ENCODE data around the gene IRAK4. TPM values are rescaled to one million over a fixed set of nuclear protein-coding genes. Genes with fewer than 3 reads are reported as not detected.

IRAK4 gene
- total and polyA plus RNA-seq, 2 experiments from 2014 or later: 3.9 to 12.9 TPM

GRCh38 chr12:43742106-43742505 is 16.6 kb upstream of the IRAK4 start (continued):
- no peak for TF ChIP-seq ZNF331 (CRISPR knock-in tag; IDR thresholded peaks at IDR 0.05; ENCODE audit: low read depth)
- TF ChIP-seq STAT1 (IDR thresholded peaks at IDR 0.05; ENCODE audit: unreplicated experiment): no peak
- no peak for TF ChIP-seq NANOG (IDR thresholded peaks at IDR 0.05; ENCODE audit: borderline replicate concordance)
- TF ChIP-seq CREB1 (CRISPR knock-in tag; IDR thresholded peaks at IDR 0.05; ENCODE audit: low read depth): no peak
- TF ChIP-seq ZNF462 (CRISPR knock-in tag; IDR thresholded peaks at IDR 0.05): no peak

- Histone ChIP-seq H3K9me2 (ENCODE audit: insufficient read depth) (no peaks in the 10 kb centered on the region), H3K4me1 (ENCODE audit: insufficient read depth) (no peaks in the 10 kb centered on the region), H3K79me2 (replicated peaks; ENCODE audit: insufficient read depth) (0 out of 2 replicates have a peak, but pooled peaks cover 4% of the 10 kb centered on the region), H3K4me2 (no peak overlapping the region), H4K20me1 (replicated peaks; ENCODE audit: insufficient read depth) (no peaks in the 10 kb centered on the region), H3K27ac (ENCODE audit: low read depth) (no peak overlapping the region), H3F3A (replicated peaks; ENCODE audit: low read depth) (no peaks in the 10 kb centered on the region), H3K4me3 (no peak overlapping the region), H2AFZ (no peak overlapping the region), H3K27me3 (ENCODE audit: insufficient read depth) (no peaks in the 10 kb centered on the region), H3K36me3 (ENCODE audit: insufficient read depth) (peaks cover 6% of the 10 kb centered on the region; the same call in 1 of the 2 replicates)
- Mint-ChIP-seq H3K4me3 (no peak overlapping the region), H3K36me3 (ENCODE audit: low read depth) (peaks cover 15% of the 10 kb centered on the region), H3K4me1 (no peaks in the 10 kb centered on the region), H3K27ac (no peak overlapping the region), H3K27me3 (ENCODE audit: insufficient read depth, low read depth, poor library complexity) (no peaks in the 10 kb centered on the region), H3K9me3 (no peaks in the 10 kb centered on the region)
- ATAC-seq (no peak), DNase-seq (ENCODE audit: low spot score) (no peak)
- TF ChIP-seq NANOG (IDR thresholded peaks at IDR 0.05; ENCODE audit: borderline replicate concordance) (no peak), ETS1 (IDR thresholded peaks at IDR 0.05) (no peak), ZNF462 (CRISPR knock-in tag; IDR thresholded peaks at IDR 0.05) (no peak), ZNF331 (CRISPR knock-in tag; IDR thresholded peaks at IDR 0.05; ENCODE audit: low read depth) (no peak), STAT1 (IDR thresholded peaks at IDR 0.05; ENCODE audit: unreplicated experiment) (no peak)
Measured at GRCh38 chr12:43744826-43745225, 13.9 kb upstream of the IRAK4 start.

All from GM23338 (cell line).